ENCODE measurements around the gene PRDX2.

The PRDX2 gene

GRCh38 chr19:12779162-12779993 lies 22.2 kb downstream of the PRDX2 start:
- DNase-seq, result peak; percentile 91

GRCh38 chr19:12778905-12779161 lies 22.8 kb downstream of the PRDX2 start:
- no peak for DNase-seq

DNA sequence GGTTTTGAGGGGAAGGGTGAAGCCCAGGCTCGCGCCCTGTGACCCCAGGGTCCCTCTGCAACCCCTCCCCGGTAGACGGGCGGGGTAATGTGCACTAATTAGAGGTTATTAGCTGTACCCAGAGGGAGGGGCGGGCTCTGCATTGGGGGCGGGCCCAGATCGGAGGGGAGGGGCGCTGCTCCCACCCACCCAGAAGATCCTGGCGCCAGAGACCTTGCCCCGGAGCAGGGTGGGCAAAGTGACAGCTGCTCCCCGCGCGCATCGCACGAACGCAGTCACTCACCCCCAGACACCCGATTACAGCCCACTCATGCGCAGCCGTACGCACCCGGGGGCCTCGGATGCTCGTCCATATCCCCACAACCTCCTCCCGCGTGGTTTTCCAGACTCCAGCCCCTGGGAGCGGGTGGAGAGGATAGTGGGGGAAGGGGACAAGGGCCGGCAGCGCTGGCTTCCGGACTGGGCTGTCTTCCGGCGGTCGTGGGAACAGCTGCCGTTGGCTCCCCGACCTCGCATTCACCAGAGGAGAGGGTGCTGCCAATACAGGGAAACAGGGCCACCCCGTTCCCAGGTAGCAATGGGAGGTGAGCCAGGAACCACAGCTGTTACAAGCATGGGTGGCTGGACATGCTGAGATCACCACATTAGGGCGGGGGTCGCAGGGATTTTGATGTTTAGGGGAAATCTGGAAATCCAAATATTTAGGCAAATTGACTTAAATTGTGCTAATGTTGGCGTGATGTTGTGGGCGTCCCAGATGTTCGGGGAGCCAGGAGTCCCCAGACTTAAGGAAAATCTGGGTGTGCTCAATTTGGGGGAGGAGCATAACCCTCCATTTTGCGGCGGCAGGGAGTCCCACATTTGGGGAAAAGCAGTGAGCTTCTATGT lies 23.3 kb downstream of the PRDX2 start:
- peak; percentile 84 for DNase-seq

DNA sequence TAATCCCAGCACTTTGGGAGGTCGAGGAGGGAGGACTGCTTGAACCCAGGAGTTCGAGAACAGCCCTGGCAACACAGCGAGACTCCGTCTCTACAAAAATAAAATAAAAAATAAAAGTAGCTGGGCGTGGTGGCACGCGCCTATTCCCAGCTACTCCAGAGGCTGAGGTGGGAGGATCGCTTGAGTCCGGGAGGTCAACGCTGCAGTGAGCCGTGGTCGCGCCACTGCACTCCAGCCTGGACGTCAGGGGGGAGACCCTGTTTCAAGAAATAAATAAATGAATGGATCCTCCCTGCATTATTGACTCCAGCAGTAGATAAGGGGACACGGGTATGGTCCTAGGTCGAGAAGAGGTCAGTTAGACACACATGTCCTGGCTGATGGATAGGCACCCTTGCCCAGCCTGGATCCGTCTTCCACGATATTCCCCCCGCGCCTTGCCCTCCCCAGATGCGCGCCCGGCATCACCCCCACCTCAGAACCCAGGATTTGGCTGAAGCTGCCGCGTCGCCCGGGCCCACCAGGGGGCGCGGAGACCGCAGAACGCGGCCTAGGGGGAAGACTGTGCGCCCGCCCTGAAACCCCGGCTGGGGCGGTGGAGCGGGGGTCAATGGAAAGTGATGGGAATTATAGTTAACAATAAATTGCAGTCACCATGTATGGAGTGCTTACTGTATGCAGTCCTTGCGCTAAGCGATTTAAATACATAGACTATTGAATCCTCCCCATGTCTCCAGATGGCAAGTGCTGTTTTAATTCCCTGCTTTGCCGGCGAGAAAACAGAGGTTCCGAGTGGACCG lies 24.2 kb downstream of the PRDX2 start:
- peak; percentile 81 for DNase-seq

DNA sequence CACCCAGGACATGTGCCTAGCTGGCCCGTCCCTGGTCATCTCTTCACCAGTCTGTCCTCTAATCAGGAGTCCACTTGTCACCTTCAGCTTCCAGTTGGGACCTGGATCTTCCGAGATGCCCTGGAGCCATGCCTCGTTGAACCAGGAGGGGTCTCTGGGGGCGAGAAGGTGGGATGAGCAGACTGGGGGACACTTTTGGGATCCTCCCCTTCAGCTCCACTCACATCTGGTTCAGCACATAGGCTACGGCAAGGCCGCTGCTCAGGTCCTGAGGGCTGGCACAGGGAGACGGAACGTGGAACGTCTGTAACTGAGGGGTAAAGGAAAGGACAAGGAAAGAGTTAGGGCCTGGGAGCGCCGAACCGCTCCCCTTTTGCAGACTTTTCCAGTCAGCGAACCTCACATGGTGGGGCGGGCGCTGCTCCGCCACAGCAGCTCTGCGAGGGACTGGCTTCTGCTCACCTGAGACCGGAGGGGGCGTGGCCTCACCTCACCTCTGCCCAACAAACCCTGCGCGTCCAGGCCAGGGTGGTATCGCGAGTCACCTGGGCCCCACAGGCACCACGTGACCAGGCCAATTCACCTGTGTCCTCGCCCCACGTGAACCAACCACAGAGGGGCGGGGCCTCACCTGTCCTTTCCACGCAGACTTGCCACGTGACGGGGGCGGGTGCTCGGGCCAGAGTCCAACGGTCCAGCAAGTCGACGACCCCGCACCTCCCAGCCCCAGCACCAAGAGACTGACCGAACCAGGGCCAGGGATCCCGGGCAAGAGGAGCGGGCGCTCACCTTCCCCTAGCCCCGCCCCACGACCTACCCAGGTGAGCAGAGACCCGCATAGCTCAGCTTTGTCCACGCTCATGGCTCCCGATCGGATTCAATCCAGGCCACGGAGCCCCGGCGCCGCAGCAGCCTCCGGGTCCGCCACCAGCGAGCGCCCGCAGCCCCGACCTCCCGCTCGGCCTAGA lies 26.7 kb downstream of the PRDX2 start, which contains the start of gene HOOK2:
Gene HOOK2, minus strand, starts transcription at position 965 of the 968 bp plus-strand sequence. Its CDS starts 103 bp downstream, at position 862.
- no peak for DNase-seq

DNA sequence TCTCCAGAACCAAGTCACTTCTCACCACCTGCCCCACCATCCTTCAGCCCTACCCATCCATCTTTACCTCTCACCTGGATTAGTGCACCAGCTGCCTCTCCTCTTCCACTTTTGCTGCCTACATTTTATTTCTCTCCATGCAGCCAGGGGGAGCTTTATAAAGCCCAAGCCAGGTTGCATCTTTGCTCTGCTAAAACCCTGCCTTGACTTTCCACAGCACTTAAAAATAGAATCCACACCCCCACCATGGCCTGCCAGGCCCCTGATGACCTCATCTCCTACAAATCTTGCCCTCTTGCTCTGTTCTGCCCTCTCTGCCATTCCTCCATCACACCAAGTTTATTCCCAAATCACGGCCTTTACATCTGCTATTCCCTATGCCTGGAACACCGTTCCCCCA lies 28.0 kb downstream of the PRDX2 start:
- DNase-seq, result peak; percentile 68

DNA sequence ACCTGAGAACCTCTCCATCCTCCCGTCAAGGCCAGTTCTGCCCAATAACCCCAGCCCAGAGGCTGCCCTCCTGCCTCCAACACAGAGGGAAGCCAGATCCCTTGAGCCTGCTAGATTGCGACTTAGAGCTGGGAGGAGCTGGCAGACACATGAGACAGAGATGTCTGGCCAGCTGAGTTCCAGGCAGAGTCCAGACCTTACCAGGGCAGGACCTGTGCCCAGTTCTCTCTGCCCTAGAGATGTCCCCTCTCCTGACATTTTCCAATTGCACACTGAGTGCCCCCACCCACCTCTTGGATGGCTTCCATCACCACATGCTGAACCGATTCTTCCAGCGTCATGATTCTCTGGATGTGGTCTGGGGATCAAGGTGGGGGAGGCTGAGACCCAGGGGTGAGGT lies 29.3 kb downstream of the PRDX2 start:
- no peak for DNase-seq

DNA sequence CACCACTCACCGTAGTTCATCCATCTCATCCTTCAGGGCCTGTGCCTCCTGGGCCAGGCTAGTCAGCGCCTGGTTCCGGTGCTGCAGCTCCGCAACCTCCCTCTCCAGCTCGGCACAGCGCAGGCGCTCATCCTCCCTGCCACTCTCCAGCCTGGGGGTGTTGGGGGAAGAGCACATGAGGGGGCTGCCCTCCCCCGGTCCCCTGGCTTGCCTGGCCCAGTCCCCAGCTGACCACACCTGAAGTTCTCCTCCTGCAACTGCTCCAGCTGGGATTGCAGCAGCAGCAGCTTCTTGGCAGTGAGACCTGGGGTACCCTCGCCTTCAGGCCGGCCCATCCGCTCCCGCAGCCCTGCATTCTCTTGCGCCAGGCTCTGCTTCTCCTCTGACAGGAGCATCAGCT lies 30.7 kb downstream of the PRDX2 start:
- DNase-seq, result no peak

- no peak for DNase-seq
These were observed 31.9 kb downstream of the PRDX2 start for GRCh38 chr19:12769689-12770088.

- no peak for DNase-seq
These were observed 33.9 kb downstream of the PRDX2 start for GRCh38 chr19:12767666-12768065.

GRCh38 chr19:12767150-12767549 lies 34.5 kb downstream of the PRDX2 start:
- DNase-seq, result no peak

GRCh38 chr19:12766051-12766521 lies 35.5 kb downstream of the PRDX2 start:
- DNase-seq, result no peak

DNA sequence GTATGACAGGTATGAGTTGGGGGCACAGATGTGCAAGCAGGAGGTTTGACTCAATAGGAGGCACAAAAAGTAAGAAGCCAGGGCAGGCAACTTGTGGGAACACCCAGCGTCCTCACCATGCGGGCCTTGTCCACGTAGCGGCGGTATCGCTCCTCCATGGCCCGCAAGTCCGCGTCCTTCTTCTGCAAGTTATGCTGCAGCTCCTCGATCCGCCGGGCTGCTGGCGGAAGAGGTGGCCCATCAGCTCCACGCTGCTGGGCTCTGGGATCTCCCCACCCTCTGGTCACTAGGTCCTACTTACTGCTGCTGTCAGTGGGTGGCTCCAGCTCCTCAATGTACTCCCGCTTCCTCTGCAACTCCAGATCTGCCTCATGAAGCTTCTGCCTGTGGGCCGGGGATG lies 36.9 kb downstream of the PRDX2 start:
- no peak for DNase-seq

GRCh38 chr19:12763100-12763499 lies 38.5 kb downstream of the PRDX2 start:
- DNase-seq, result no peak

DNA sequence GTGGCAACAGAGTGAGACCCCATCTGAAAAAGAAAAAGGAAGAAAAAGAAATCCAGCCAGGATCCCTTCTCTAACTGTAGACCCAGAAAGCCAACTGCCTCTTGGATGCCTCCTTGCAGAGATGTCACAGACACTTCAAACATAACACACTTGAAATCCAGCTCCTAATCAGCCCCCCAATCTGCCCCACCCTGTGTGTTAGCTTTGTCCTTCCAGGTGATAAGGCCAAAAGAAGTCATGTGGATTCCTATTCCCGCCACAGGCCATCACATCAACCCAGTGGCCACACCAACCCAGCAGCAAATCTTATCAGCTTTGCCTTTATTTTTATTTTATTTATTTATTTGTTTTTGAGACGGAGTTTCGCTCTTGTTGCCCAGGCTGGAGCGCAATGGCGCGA lies 41.9 kb downstream of the PRDX2 start:
- no peak for DNase-seq

GRCh38 chr19:12757544-12758274 lies 43.9 kb downstream of the PRDX2 start:
- peak; percentile 67 for DNase-seq

DNA sequence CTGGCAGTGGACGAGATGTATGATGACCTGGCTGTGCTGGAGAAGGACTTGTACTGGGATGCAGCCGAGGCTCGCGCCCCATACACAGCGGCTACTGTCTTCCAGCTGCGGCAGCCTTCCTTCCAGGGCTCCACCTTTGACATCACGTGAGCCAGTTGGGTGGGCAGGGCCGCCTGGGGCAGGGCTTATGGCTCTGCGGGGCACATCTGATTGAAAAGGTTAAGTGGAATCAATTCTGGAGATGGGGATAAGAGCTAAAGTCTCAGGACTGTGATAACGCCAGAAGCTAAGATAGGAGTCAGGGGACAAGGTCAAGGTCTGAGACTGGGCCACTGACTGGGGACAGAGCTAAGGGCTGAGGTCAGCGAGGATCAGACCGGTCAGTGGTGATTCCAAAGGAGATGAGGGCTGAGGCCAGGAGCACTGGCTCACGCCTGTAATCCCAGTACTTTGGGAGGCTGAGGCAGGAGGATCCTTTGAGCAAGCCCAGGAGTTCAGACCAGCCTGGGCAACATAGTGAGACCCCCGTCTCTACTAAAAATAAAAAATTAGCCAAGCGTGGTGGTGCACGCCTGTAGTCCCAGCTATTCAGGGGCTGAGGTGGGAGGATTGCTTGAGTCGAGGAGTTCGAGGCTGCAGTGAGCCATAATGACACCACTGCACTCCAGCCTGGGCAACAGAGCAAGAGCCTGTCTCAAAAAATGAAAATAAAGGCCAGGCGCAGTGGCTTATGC lies 45.3 kb downstream of the PRDX2 start:
- DNase-seq, result no peak

GRCh38 chr19:12754465-12755196 lies 47.0 kb downstream of the PRDX2 start:
- no peak for DNase-seq

DNA sequence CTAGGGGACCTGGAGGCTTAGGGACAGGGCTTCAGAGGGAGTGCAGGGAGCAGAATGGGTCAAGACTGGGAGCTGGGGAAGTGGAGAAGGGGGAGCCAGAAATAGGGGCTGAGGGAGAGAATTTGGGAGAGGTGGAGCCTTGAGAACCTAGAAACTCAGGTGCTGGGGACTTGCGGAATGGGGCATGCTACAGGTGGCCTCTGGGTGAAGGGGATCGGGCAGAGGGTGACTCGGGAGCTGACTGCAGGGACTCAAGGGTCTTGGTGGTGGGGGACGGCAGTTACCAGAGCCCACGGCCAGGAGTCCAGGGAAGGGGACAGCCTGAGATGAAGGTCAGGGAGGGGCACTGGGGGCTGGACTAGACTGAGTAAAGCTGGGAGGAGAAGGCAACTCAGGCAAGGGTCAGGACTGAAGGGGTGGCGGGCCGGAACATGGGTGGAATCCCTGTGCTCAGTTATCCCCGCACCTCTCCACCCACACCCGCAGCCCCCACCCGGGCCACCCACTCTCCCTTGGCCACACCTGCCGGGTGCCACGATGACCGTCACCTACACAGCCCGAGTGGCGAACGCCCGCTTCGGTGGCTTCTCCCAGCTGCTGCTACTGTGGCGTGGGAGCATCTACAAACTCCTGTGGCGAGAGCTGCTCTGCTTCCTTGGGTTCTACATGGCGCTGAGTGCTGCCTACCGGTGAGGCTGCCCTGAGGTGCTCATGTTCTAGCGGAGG lies 49.4 kb downstream of the PRDX2 start:
- DNase-seq, result no peak
